Colon (tissue), 2 donors: ENCODE data around the gene NKX1-1.

Experiments used
- FAIRE-seq: peaks from 2 replicates; lab custom pipeline; 2012; peaks lifted over from hg19 to GRCh38; lab: Jason Lieb, UNC
- donor health status: control.
- donor health status: control.

The NKX1-1 gene

GRCh38 chr4:1385373-1386340, 20.6 kb downstream of the NKX1-1 start:
- FAIRE-seq = no peak

DNA sequence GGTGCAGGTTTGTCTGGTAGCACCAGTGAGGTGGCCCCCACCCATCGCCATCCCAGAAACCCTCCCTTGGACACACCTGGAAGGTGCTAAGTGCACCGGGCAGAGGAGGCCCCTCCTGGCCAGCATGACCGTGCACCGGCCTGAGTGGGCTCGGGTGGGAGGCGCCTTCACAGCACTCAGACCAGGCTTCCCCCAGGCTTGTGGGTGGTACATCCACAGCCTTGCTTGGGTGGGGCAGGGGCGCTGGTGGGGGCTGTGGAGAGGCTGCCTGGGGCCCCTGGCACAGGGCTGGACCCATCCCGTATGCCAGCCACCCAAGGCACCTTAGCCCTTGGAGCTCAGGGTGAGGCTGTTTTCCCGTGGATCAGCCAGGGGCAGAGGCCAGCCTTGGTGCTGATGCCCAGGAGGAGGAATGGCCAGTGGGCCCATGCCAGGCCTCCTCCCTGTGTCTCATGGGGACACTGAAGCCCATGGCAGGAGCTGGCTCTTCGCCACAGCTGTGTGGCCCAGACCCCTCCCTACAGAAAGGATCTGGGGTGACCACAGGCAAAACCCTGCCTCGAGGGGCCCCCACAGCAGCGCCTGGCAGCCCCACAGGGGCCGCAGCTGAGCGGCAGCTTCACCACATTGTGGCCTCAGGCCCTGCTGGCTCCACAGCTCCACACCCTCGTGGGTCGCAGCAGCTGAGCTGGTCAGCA, 21.4 kb downstream of the NKX1-1 start:
- no peak for FAIRE-seq

- no peak for FAIRE-seq
Measured at GRCh38 chr4:1383728-1384591, 22.3 kb downstream of the NKX1-1 start.

GRCh38 chr4:1382776-1383727, 23.2 kb downstream of the NKX1-1 start:
- no peak for FAIRE-seq

DNA sequence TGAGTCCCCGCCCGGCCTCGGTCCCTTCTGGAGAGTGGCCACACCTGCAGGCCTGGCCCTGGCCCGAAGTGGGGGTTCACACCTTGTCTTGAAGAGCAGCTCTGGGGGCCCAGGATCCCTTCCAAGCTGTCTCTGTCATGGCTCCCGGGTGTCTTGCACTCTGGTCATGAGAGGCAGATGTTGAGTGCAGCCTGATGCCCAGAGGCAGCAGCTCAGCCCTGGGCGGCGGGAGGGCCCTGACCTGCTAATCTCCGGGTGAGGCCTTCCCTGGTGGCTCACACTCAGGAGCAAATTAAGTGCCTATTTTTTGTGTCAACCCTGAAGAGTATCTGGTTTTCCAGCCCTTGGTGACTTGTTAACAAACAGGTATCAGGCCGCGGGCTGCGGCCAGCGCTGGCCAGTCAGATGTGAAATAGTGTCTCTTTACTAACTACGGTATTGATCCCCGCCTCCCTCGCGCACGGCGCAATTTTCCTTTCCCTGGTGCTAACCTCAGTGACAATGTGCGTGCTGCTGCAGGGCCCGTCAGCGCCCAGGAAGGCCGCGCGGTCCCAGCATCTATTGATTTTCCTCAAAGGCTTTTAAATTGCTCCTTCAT, 24.2 kb downstream of the NKX1-1 start:
- no peak for FAIRE-seq

DNA sequence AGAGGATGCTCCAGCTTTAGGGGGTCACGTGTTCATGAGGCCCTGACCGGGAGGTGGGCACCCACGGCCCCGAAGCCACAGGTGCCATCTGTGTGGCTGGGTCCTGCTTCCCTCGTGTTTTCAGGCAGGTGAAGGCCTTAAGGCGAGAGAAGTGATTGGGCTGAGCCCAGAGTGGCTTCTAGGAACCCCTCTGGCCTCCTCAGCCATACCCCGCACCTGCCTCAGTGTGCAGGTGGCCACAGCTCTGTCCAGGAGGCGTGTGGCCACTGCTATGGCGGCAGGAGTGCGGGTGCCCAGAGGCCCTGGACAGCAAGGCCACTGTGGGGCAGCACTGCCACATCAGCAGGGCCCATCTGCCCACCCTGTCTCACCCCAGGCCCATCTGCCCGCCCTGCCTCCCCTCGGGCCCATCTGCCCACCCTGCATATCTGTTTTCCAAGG, 25.0 kb downstream of the NKX1-1 start:
- FAIRE-seq = no peak

- FAIRE-seq = no peak
Measured at GRCh38 chr4:1380368-1381151, 25.7 kb downstream of the NKX1-1 start.

DNA sequence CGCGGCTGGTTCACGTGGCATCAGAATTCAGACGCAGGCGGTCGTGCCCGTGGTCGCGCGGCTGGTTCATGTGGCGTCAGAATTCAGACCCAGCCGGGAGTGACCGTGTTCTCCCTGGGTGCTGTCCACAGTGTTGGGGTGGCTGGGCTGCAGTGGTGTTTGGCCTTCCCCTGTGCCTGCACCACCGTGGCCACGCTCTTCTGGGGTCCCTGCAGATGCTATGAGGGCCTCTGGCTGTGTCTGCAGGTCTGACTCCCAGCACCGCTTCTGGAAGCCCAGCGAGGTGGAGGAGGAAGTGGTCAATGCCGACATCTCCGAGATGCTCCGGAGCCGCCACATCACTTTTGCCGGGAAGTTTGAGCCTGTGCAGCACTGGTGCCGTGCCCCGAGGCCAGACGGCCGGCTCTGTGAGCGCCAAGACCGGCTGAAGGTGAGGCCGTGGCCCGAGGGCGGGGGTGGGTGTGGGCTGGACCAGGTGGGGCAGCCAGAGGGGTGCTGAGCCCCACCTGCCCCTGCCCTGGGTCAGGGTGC, 26.4 kb downstream of the NKX1-1 start:
- no peak for FAIRE-seq

GRCh38 chr4:1379351-1379781, 26.9 kb downstream of the NKX1-1 start:
- no peak for FAIRE-seq

- FAIRE-seq = no peak
Measured at GRCh38 chr4:1378559-1379231, 27.5 kb downstream of the NKX1-1 start.

- FAIRE-seq = no peak
Measured at GRCh38 chr4:1377606-1378261, 28.5 kb downstream of the NKX1-1 start.

GRCh38 chr4:1376841-1377605, 29.2 kb downstream of the NKX1-1 start:
- no peak for FAIRE-seq

DNA sequence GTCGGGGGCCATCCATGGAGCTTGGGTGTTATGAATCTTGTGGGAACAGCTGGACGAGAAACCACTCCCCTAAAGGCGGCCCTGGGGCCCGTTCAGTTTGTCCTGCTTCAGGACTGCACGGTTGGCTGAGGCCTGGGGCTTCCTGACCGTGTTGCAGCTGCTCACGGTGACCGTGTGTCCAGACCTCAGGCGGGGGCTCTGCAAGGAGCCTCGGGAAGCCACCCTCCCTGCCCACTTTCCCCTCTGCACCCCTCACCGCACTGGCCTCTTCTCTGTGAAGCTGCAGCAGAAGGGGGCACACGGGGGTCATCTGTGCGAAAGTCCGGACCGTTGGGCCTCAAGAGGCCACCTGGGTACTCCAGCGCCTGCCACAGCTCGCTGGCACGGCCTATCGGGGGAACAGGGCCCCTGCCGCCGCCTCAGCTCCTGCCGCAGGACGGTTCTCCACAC, 29.8 kb downstream of the NKX1-1 start:
- no peak for FAIRE-seq

DNA sequence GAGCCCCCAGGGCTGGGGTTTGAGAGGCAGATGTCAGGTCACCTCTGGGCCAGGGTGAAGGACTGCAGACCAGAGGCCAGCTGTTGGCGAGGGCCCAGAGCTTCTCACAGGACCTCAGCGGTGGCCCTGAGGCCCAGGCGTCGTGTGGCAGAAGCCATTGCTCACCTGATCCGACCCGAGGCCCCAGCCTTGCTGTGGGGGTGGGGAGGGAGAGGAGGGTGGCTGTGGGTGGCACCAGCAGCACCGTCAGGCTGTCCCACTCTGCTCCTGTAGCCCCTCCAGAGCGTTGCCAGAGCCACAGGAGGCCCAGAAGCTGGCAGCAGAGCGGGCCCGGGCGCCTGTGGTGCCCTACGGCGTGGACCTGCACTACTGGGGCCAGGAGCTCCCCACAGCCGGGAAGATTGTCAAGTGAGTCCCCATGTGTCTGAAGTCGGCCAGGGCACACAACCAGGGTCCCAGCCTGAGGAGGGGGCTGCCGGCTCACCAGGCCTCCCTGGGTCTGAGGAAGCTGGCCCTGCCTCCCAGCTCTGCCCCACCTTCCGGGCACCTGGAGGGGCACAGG, 30.4 kb downstream of the NKX1-1 start:
- FAIRE-seq = no peak

DNA sequence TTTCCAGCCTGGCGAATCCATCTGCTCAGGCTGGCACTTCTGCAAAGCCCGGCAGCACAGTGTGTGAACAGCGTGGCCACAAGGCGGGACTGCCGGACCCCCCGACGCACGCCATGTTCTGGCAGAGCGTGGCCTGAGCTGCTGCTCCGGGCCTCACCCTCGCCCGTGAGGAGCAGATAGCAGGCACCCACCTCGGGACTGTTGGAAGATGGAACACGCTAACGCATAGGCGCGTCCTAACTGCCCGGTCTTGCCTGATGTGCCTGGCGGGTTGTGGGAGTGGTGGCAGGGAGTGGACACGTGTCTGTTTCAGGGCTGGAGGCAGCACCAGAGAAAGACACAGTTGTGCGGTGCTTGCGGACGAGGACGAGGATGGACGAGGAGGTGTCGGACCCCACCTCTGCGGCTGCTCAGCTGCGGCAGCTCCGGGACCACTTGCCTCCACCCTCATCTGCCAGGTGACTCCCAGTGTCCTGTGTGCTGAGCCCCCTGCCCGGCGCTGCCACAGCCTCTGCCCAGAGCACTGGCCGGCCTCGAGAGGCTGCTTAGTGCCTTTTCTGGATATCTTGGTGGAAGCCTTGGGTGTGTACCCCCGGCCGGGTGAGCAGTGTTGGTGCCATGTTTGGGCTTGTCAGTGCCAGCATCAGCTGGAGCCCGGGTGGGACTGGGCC, 31.1 kb downstream of the NKX1-1 start:
- no peak for FAIRE-seq

DNA sequence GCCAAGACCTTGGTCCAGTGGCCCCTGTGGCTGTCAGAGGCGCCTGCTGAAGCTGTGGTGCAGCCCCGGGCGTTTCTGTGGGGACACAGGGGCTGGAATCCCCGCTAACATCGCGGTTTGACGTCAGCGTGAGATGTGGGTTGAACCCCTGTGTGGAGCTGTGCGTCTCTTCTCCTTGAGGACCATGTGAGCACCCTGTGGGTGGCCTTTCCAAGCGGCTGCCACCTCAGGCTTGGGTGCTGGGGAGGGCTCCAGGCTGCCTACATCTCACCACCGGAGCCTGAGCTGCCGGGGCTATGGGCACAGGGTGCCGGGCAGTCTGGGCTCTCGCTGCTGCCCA, 31.6 kb downstream of the NKX1-1 start:
- no peak for FAIRE-seq
